ENCODE results near the gene TBX4.

Gene TBX4

DNA sequence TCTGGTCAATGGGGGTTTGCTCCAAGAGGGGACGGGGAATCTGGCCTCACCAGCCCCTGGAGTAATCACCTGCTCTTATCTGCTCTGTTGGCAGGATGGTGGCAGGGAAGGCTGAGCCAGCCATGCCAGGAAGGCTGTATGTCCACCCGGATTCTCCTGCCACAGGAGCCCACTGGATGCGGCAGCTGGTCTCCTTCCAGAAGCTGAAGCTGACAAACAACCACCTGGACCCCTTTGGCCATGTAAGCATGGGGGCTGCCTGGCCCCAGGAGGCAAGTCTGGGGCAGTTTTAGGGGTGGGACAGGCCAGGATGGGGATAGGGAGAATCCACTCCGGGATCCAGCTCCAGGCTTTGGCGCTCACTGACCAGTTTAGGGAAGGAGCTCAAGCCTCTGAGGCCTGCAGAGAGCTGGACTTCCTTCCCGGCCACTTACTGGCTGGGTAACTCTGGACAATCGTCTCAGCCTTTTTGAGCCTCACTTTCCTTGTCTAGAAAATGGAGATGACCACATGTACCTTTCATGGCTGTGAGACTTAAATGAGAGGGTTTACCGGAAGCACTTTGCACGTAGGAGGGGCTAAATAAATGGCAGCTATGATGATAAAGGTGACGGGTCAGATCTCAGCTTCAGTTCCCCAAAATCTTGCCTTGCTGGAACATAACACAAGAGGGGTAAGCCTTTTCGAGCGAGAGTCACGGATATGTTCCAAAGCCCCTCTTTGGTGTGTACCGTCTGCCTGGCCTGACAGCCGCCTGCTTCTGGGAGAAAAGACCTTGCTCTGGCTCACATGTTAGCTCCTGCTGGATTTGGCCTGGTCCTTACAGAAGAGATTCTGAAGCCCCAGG is 15.4 kb downstream of the TBX4 start:
- DNase-seq = peak; percentile 41

DNA sequence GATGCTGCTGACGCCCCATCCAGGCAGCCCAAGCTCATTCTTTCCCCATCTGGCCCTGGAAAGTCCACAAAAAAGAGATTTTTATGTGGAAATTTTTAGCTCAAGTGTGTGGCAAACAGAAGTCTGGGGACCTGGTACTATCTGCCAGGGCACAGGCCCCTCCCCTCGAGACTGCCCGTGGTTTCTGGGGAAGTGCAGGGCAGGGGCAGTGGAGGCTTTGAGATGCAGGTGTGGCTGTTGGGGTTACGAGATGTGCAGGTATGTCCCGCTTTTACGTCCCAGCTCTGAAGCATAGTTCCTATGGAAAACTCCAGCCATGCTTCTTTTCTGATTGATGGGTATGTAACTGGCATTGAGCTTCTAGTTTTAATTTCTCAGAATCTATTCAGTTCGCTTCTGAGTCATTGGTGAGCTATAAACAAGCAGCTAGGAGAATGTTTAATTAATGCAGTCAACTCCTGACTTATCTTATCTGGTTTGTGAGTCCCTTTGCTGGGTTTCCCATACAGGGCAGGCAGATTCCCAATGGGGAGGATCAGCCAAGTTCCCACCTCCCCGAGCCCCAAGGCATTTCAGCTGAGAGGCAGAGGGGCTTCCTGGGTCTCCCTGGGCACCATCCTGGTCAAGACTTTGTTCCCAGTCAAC is 16.2 kb downstream of the TBX4 start:
- DNase-seq = no peak

DNA sequence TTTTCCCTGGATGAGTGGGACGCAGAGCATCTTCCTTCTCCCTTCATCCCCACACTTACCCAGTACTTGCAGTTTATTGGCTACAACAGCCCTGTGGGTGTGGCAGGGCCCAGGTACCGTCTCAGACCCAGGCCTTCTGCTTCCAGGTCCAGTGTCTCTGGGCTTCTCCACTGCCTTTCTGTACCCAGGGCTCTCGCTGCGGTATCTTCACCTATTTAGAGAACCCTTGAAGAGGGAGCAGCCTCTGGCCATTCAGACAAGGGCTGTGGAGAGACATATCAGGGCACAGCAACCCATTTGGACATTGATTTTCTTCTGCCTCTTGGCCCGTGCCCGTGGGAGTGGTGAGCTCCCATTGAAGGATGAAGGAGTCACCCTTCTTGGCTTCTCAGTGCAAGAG is 17.3 kb downstream of the TBX4 start:
- DNase-seq = no peak

DNA sequence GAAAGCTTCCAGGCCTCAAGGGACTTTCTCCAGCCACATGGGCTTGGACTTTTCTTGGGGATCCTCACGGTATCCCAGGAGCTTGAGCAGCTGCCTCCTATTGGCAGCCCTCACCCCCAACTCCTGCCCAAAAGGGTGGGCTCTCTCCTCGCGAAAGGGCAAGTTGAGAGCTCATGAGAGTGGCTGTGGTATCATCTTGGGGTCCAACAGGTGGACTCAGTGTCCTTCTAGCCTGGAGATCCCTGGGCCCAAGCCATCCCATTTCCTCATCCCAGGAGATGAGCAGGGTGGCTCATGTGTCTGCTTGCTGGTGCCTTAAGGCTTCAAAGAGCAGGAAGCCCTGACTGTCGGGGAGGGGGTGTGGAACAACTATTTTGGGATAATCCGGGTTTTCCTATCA is 17.7 kb downstream of the TBX4 start:
- no peak for DNase-seq

DNA sequence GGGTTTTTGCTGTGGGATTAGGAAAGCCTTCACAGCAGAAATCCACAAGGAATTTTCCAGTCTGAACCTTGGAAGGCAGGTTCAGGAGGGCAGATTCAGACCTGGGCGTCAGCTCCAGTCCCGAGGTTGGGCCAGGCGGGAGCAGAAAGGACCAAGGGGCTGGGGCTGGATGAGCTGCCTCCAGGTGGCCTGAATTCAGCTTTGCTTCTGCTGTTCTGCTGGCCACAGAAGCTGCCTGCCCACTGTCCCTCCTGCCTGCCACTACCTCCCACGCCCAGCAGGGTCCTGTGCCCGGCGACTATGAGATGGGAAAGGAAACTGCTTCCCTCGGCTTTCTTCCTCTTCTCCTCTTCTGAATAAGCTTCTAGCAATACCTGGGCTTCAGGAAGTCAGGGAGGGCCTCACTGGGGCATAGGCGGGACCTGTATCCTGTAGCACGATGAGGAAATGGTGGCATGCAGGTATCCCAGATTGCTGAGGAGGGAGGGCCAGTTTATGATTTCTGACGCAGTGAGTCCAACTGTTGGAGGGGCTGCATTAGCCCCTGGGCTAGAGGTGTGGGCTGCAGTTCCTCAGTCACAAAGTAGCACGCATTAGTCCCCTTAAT is 18.4 kb downstream of the TBX4 start:
- no peak for DNase-seq

DNA sequence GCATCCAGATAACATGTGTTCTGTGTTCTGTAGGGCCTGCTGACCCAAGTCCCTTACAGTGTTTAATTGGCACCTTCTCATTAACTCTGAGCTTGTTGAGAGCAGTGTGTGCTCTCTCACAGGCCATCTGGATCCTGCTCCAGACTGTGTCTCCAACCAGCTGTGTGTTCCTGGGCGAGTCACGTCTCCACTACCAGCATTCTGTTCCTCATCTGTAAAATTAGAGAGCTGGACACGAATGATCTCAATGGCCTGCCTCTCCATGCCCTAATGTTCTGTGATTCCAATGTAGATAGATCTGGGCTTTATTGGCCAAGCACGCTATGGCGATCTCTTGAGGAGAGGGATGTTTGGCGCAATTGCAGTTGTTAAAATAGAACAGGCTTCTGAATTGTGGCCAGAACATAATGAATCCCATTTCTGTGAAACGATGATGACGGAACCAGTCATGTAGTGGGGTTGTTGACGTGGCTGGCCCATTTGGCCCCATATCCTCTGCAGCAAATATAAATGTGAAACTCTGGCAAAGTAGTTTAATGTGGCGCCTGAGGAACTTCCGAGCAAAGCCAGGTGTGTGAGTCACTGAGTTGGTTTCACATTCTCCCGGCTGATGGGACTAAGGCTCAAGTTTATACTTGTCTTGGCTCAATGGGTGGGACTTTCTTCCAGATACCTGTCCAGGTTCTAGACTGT is 22.2 kb downstream of the TBX4 start:
- DNase-seq = no peak

DNA sequence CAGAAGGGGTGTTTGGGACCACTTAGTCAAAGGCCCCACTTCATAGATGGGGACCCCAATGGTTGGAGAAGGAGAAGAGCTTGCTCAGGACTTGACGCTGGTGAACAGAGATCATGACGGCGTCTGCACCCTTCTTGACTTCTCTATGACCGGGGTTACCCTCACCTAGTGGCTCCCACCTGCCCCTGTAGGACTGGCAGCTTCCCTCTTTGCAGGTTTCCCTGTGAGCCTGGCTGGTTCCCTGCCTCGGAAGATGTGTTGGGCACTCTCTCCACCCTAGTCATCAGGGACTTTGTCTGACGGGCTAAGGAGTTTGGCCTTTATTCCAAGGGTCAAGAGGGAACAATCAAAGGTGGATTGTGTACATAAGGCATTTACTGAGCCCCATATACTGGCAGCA is 22.7 kb downstream of the TBX4 start:
- no peak for DNase-seq

DNA sequence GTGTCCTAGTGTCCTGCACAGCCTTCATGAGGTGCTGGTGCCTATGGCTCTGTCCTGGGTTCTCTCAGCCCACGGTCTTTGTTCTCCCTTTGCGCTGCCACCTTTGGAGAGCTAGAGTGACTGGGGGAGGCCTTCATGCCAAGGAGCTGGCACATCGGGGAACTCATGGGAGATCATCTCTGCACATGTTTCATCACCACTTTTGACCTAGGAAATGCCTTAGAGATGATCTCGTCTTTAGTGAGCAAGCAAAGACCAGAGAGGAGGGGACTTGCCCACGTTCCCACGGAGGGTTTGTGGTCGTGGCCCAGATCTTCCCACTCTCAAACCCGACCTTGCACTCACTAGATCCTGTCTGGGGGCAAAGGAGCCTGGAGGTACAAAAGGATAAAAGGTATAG is 23.5 kb downstream of the TBX4 start:
- no peak for DNase-seq

DNA sequence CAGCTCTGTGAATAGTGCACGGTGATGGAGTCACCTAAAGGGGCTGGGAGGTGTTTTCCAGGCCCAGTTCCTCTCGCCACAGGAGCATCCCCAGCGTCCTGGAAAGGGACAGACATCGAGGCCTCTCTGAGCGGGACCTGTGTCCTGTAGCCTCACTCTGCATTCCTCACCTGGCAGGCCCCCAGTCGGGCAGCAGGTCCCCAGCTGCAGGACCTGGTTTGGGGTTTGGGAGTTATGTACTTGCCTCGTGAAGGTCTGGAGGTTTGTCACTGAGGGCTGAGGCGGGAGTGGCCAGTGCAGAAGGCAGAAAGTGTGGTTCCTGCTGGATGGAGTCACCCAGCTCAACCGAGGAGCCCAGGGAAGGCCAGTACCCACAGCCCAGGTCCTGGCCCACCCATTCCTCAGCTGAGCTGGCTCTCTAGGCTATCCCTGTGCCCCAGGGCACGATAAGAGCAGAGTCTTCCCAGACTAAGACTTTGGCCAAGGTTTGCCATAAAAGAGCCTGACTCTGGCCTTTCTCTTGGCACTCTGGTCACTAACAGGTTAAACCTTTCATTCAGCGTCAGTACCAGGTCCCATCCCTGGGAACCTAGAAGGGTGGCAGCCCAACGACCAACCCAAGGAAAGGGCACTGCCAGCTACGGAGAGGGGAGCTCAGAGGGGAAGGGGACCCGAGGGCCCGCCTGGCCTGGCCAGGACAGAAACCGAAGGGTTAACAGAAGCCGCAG is 24.4 kb downstream of the TBX4 start:
- DNase-seq = no peak

DNA sequence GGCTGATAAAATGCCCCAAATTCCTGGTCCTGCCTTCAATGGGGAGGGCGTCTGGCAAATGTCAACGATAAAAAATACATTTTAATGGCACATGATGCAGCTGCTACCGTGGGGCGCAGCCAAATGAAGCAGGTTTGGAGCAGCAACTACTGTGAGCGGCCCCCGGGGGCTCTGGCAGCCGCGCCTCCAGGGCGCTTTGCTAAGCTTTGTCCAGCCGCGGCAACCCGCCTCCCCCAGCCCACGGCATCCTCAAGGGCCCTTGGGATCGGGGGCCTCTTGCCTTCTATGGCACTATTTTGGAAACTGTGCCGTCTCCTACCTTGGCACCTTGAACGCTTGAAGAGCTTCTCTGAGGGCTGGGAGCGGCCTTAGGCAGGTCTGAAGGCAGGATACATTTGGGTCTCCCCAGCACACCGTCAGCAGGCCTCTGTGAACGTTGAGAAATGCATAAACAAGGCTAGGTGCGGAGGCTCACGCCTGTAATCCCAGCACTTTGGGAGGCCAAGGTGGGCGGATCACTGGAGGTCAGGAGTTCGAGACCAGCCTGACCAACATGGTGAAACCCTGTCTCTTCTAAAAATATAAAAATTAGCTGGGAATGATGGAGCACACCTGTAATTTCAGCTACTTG is 25.1 kb downstream of the TBX4 start:
- no peak for DNase-seq

DNA sequence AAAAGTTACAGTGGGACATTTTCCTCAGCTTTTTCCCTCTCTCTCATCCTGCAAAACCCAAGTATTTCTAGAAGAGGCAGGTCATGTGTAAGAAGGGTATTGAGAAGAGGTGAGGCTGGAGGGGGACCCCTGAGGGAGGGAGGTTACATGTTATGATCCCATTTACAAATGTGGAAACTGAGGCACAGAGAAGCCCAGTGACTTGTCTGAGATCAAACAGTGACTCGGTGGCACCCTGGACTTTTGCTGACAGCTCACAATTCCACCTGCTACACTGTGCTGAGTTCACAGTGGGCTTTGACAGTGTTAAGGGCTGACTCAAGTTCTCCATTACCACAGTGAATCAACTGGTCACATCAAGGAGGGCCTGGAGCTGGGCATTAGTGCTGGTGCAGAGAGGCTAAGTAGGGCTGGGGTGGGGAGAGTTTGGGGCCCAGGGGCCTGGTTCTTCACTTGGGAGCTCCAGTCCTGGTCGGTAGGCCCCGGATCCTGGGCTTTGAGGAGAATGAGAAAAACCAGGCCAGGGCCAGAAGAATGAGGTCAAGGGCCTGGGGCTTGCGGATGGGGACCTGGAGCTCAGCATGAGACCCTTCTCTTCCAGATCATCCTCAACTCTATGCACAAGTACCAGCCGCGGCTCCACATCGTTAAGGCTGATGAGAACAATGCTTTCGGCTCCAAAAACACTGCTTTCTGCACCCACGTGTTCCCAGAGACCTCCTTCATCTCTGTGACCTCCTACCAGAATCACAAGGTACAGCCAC is 26.0 kb downstream of the TBX4 start:
- no peak for DNase-seq

DNA sequence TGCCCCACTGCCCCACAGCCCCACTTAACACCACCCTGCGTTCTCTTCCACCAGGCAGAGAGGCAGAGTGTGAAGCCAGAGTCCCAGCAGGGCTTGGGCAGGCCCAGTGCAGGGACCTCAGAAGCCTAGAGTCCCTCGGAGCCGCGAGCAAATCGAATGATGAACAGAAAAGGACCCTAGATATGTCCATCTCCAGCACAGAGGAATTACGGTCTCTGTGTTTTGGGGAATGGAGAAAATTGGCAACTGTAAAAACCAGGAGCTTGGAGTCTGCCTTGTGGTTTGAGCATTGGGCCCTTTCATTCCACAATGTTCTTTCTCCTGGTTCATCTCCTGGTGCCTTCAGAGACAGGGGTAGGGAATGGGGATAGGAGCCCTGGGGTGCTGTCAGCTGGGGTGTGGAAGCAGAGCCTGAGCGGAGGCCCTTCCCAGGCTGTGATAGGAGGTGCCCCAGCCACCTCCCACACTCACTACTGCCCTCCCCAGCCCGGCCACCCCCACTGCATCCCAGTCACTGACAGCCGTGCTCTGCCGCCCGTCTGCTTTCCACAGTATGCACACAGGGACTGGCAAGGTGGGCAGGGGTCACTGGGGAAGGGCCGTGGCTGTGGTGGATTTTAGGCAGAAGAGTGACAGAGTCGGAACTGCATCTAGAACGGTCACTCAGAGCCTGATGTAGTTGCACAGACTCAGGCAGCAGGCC is 26.7 kb downstream of the TBX4 start:
- no peak for DNase-seq

DNA sequence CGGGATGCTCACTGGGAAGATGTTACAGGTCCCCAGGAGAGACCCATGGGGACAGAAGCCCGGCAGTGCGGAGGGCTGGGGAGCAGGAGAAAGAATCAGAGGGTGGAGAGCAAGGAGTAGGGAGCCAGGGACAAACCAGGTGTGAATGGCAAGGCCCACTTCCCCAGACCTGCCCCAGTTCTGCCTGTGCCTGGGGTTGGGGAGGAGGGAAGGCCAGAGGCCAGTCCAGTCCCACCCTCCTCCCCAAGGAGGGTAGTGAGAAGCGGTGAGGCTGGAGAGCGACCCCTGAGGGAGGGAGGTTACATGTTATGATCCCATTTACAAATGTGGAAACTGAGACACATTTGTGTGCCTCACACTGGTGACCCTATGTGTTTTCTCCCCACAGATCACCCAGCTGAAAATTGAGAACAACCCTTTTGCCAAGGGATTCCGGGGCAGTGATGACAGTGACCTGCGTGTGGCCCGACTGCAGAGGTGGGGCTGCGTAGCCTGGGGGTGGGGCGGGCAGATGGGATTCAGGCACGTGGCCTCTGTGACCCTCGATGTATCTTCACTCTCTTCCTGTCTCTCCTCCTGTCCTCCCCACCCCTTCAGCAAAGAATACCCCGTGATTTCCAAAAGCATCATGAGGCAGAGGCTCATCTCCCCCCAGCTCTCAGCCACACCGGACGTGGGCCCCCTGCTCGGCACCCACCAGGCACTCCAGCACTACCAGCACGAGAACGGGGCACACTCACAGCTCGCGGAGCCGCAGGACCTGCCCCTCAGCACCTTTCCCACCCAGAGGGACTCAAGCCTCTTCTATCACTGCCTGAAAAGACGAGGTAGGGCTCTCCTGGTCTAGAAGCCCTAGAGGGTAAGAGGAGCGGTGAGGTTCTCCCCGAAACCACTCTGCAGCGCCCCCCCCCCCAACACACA is 27.5 kb downstream of the TBX4 start:
- DNase-seq = no peak

DNA sequence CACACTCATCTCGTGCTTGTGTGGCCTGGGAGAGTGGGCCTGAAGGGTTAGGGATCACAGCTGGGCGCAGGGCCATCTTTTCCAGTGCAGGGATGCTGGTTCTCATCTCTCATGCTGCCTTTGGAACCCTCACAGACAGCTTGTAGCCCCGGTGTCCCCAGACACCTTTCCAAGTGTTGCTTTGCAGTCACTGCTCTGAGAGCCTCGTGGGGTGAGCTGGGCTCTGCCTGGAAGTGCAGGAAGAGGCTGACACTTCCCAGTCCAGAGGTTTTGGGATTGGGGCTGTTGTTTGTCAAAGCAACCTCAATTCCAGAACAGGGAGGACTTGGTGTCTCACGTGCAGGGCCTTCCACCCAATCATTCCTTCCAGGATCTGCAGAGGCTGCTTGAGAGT is 28.2 kb downstream of the TBX4 start:
- DNase-seq = no peak

DNA sequence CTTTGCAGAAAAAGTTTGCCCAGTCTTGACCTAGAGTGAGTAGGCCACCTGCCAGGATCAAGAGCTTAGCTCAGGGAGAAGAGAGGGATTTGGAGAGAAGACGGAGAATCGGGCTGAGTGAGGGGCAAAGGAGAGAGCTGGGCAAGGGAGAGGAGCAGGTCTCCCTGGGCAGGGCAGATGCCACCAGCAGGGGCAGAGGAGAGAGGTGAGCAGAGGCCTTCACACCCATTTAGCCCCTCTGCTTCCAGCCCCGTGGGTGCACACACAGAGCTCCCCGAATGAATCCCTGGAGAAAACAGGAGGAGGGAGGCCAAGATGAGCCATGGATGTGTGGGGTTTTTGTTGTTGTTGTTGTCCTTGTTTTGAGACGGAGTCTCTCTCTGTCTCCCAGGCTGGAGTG is 29.2 kb downstream of the TBX4 start:
- DNase-seq = no peak

DNA sequence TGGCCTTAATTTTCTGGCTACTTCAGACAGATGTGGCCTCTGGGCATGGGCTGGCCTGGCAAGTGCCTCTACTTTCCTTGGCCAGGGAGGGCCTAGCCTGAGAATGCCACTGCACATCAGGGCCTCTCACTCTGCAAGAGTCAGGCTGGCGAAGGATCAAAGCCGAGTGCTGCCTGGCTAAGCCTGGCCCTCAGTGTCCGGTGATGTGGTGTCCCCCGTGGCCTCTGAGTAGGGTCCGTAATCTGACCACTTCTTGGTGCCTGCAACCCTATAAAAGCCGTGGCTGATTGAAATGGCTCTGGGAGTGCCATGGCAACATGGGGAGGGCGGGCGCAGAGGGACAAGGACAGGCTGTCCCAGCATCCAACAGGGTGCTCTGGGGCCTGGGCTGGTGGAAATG is 30.2 kb downstream of the TBX4 start:
- no peak for DNase-seq

DNA sequence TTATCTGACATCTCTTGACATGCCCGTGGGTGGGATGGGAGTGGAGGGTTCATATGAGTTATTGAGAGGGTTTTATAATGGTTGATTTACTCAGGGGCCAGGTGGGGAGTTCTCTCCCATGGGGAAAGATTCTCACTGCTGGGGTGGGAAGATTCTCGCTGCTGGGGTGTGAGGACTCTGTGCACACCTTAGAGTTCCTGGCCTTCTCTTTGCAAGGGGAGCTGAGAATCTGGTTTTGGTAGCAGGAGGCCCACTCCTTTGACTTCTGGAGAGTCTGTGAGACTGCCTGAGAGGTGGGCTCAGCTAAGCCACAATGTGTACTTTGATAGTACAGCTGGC is 31.5 kb downstream of the TBX4 start:
- no peak for DNase-seq

DNA sequence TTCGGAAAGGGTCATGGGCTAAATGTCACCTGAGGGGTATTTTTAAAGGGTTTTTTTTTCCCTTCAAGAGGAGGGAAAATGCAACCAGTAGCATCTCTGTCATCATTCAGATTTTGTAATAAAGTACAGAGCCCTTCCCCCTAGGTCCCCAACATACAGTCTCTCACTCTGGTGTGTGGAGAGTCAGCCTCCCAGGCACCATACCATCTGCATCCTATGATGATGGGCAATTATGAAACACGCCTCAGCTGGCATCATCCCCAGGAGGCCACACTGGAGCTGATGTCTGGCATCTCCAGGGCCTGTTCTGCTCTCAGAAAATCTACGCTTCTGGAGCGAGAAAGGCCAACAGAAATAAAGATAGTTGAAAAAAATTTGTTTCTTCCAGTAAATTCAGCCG is 32.0 kb downstream of the TBX4 start:
- no peak for DNase-seq

DNA sequence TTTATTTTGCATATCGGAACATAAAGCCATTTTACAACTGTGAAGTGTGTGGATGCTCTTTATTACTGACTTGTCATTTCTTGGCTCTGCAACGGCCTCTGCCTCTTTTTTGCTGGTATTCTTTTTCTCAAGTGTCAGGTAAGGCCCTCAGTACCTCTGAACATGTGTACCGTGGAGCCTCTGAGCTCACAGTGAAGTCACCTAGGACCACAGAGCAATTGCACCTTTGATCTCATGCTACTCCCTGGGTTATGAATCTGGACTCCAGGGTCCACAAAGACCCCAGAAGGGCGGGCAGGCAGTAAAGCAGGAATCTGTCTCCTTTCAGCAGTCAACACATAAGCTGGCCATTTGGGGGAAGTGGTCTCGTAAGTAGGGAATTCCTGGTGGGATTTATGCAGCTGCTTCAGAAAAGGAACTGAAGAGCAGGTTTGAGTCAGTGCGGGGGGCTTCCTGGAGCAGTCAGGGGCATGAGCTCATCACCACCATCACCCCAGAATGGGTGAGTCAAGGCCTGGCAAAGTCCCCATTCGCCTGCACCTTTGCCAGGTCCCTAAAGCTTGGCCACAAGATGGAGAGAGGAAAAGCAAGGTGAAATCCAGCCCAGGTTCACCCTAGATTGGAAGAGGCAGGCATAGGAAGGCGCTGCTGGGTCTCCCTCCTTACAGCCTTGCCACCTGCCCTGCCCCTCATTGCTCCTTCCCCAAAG is 33.0 kb downstream of the TBX4 start:
- DNase-seq = no peak

Data from NCI-H82 (cell line).